ACHN (cell line): ENCODE data around the gene COL6A1.
"Not testable (repeated sequence)": the region's sequence is repeated elsewhere in the genome, so short reads cannot be mapped to it uniquely, and the experiment has no call there.

Experiments
- DNase-seq: peaks from one replicate; pipeline ENCODE4 v3.0.0-alpha.2; 2015
- in situ Hi-C: cut with HindIII; loops from 2 replicates; pipeline ENCODE4 v1.10.0; 2017; ENCODE audit warnings: low sequenced_read_pairs, low pct_ligation_motif_present, low pct_unique_long_range_greater_than_20kb

The COL6A1 gene

GRCh38 chr21:45975667-45976409 lies 5.7 kb upstream of the COL6A1 start:
- in situ Hi-C loops, DNase-seq: not testable (repeated sequence)

GRCh38 chr21:45976701-45977311 lies 4.8 kb upstream of the COL6A1 start:
- DNase-seq = no peak
- in situ Hi-C loops = no loop called here

GRCh38 chr21:45977396-45977795 lies 4.2 kb upstream of the COL6A1 start:
- in situ Hi-C loops = no loop called here
- DNase-seq = no peak

DNA sequence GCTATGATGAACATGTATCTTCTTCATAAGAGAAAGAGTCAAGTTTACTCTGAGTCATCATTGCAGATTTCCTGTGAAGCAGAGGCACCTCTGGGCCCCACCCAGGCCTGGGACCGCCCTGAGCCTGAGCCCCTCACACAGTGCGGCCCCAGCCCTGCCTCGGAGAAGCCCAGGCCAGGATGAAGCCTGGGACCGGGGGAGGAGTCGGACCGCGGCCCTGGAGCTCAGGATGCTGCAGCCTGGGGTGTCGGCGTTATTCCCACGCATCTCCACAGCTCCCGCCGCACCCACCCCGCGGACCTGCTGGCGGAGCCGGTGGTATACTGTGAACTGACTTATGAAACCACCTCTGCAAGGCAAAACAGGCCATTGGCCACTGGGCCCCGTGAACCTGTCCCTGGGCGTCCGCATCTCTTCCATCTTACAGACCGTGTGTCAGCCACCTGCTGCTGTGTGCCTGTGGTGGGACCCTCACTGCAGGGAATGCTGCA lies 2.4 kb upstream of the COL6A1 start:
- in situ Hi-C loops = no loop called here

DNA sequence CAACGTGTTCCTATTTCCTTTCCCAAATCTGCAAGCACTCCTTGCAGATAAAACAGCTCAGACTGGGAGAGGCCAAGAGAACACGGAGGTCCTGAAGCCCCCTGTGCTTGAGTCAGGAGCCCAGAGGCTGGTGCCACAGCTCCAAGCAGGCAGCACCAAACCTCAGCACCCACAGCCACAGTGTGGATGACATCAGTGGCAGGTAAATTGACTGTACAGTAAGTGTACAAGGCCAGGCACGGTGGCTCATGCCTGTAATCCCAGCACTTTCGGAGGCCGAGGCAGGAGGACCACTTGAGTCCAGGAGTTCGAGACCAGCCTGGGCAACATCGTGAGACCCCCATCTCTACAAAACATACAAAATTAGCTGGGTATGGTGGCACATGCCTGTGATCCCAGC lies 1.9 kb upstream of the COL6A1 start:
- no peak for DNase-seq
- in situ Hi-C loops = no loop called here

More for the DNA sequence above, 2.4 kb upstream of the COL6A1 start:
- DNase-seq = no peak

- no peak for DNase-seq
- in situ Hi-C loops = no loop called here
Measured at GRCh38 chr21:45980271-45980670, 1.3 kb upstream of the COL6A1 start.

DNA sequence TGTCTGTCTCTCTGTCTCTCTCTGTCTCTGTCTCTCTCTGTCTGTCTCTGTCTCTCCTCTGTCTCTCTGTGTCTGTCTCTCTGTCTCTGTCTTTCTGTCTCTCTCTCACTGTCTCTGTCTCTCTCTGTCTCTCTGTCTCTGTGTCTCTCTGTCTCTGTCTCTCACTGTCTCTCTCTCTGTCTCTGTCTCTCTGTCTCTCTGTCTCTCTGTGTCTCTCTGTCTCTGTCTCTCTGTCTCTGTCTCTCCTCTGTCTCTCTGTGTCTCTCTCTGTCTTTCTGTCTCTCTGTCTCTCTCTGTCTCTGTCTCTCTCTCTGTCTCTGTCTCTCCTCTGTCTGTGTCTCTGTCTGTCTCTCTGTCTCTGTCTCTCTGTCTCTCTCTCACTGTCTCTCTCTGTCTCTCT lies 873 bp upstream of the COL6A1 start:
- in situ Hi-C loops = no loop called here
- DNase-seq = no peak

DNA sequence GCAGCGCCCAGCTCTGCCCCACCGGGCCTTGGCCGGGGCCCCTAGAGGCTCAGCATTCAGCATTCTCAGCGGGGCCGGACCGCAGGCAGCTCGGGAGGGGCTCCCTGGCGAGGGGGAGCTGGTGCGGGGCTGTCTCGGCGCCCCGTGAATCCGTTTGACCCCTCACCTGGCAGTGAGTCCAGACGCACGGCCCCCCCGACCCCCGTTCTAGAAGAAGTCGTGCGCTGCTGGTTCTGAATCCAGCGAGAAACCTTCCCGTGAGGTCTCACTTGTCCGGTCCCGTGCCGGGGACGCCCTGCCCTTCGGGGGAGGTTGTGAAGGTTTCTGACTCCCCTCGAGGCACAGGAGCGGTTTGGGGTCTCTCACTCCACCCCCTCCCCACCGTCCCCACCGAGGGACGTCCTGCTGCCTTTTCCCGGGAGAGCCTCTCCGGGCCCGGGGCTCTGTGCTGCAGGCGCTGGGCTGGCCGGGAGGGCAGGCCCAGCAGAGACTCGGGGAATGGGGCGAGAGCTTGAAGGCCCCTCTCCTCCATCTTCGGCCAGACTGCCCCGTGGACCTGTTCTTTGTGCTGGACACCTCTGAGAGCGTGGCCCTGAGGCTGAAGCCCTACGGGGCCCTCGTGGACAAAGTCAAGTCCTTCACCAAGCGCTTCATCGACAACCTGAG lies 655 bp downstream of the COL6A1 start:
- in situ Hi-C loops = no loop called here
- DNase-seq = peak; percentile 19

DNA sequence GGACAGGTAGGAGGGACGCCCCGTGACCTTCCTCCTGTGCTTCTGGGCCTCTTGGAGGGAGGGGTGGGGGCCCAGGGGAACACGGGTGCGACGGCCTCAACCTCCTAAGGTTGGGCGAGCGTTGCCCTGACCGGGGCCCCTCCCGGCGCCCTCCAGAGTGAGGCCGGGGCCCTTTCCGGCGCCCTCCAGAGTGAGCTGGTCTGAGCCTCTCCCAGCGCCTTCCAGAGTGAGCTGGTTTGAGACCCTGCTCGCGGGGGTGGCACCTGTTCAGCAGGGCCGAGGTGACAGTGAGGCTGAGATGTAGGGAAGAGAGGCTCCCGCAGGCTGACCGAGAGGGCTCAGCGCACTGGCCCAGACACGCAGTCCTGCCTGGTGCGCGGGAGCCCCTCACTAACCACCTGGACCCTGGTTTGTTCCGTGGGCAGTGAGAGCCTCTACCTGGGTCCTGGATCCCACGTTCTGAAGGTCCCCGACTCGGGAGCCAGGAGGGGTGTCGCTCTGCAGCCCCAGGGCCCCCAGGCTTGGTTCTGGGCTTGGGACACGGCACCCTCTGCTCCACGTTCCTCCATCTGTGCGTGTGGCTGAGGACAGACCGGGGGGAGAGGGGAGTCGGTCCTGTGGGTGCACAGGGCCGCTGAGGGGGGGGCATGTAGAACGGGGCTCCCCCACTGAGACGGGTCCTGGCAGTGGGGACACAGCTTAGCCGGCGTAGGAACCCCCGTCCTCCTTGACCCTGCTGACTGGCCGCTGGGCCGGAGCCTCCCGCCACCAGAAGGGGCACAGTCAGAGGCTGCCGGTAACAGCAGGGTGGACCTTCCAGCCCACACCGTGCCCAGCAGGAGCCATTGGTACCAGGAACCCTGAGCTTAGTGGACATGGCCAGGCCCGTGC lies 1.4 kb downstream of the COL6A1 start:
- in situ Hi-C loops = no loop called here

GRCh38 chr21:45983649-45983965 lies 2.0 kb downstream of the COL6A1 start:
- DNase-seq = no peak
- in situ Hi-C loops = no loop called here

More for the DNA sequence above, 1.4 kb downstream of the COL6A1 start:
- DNase-seq = no peak

- DNase-seq = no peak
- in situ Hi-C loops = no loop called here
Measured at GRCh38 chr21:45983981-45984551, 2.5 kb downstream of the COL6A1 start.

GRCh38 chr21:45984584-45985095 lies 3.1 kb downstream of the COL6A1 start:
- DNase-seq = no peak
- in situ Hi-C loops = no loop called here

DNA sequence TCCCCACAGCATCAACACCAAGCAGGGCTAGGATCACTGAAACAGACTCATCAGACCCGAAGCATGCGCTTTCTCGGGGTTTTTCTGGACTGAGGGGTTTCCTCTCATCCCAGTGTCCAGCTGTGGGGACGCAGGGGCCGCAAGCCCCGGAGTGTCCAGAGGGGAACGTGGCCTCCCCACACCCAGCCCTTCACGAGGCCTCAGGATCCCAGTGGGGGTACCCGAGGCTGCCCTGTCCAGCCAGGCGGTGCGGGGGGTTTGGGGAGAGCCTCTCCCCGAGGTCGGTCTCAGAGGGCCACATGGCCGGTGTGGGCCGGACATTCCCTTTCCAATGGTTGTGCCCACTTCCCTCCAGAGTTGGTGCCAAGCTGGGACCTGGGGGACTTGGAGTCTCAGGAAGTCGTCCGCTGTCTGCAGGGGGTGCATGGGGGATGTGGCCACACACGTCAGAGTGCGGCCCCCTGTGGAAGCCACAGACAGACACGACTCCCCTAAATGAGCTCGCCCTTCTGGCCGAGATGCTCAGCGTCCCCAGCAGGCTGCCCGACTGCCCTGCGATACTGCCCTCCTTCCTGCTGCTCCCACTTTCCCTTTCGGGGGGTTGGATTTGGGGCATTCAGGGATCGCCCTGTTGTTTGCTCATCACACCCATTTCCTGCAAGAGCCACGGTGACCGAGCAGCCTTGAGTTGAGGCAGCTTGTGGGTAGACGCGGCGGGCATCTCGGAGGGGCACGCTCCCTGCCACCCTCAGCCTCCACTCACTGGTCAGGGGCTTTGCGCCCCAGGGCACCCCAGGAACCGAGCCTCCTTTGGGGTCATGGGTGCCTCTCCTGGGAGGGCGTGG lies 4.1 kb downstream of the COL6A1 start:
- in situ Hi-C loops = no loop called here
- DNase-seq = no peak

DNA sequence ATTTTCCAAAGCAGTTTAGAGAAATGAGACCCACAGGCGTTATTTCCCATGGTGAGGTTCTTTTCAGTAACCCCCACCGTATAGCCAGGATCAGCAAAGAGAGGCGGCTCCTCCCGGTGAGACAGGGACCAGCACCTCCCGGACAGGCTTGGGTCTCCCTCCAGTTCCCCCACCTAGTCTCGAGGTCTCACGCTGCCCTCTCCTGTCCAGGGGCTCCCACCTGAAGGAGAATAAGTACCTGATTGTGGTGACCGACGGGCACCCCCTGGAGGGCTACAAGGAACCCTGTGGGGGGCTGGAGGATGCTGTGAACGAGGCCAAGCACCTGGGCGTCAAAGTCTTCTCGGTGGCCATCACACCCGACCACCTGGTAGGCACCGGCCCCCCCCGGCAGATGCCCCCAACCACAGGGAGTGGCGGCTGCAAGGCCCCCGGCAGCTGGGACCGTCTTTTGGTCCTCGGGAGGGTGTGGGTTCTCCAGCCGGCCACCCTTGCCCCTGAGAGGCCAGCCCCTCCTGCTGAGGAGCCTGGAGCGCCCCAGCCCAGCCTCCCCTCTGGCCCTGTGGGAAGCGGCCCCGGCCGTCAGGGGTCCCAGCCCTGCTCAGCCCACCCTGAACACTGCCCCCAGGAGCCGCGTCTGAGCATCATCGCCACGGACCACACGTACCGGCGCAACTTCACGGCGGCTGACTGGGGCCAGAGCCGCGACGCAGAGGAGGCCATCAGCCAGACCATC lies 4.9 kb downstream of the COL6A1 start:
- DNase-seq = no peak

GRCh38 chr21:45987121-45987711 lies 5.6 kb downstream of the COL6A1 start:
- no peak for DNase-seq
- in situ Hi-C loops = no loop called here

More for the DNA sequence above, 4.9 kb downstream of the COL6A1 start:
- in situ Hi-C loops = no loop called here
